ENCODE results near the gene INO80C.
"Not testable (repeated sequence)": the region's sequence is repeated elsewhere in the genome, so short reads cannot be mapped to it uniquely, and the experiment has no call there.

The INO80C gene

GRCh38 chr18:35458677-35459441 is 38.9 kb downstream of the INO80C start:
- DNase-seq (ENCODE audit: low spot score) = peak; percentile 27
- in situ Hi-C loops (cut with MboI; ENCODE audit: low pct_unique_long_range_greater_than_20kb, low sequenced_read_pairs, unreplicated experiment) = no loop called here
- TF ChIP-seq CTCF (IDR thresholded peaks at IDR 0.05; ENCODE audit: extremely low read depth, insufficient read depth, missing control alignments) = no peak

- no peak for DNase-seq (ENCODE audit: low spot score)
- in situ Hi-C loops (cut with MboI; ENCODE audit: low pct_unique_long_range_greater_than_20kb, low sequenced_read_pairs, unreplicated experiment) = no loop called here
- TF ChIP-seq CTCF (IDR thresholded peaks at IDR 0.05; ENCODE audit: extremely low read depth, insufficient read depth, missing control alignments) = no peak
Observed at GRCh38 chr18:35458271-35458670, 39.5 kb downstream of the INO80C start.

GRCh38 chr18:35457140-35457704 is 40.5 kb downstream of the INO80C start:
- TF ChIP-seq CTCF (IDR thresholded peaks at IDR 0.05; ENCODE audit: extremely low read depth, insufficient read depth, missing control alignments) = no peak
- in situ Hi-C loops (cut with MboI; ENCODE audit: low pct_unique_long_range_greater_than_20kb, low sequenced_read_pairs, unreplicated experiment) = no loop called here
- DNase-seq (ENCODE audit: low spot score) = no peak

GRCh38 chr18:35455926-35456763 is 41.6 kb downstream of the INO80C start:
- TF ChIP-seq CTCF (IDR thresholded peaks at IDR 0.05; ENCODE audit: extremely low read depth, insufficient read depth, missing control alignments) = no peak
- no peak for DNase-seq (ENCODE audit: low spot score)
- in situ Hi-C loops (cut with MboI; ENCODE audit: low pct_unique_long_range_greater_than_20kb, low sequenced_read_pairs, unreplicated experiment) = no loop called here

GRCh38 chr18:35454803-35455202 is 43.0 kb downstream of the INO80C start:
- DNase-seq (ENCODE audit: low spot score) = no peak
- no peak for TF ChIP-seq CTCF (IDR thresholded peaks at IDR 0.05; ENCODE audit: extremely low read depth, insufficient read depth, missing control alignments)

GRCh38 chr18:35453065-35453464 is 44.7 kb downstream of the INO80C start:
- DNase-seq (ENCODE audit: low spot score); in situ Hi-C loops (cut with MboI; ENCODE audit: low pct_unique_long_range_greater_than_20kb, low sequenced_read_pairs, unreplicated experiment): not testable (repeated sequence)

More at GRCh38 chr18:35454803-35455202, 43.0 kb downstream of the INO80C start:
- in situ Hi-C loops (cut with MboI; ENCODE audit: low pct_unique_long_range_greater_than_20kb, low sequenced_read_pairs, unreplicated experiment) = no loop called here
